HG03521 (cell line): ENCODE measurements around the gene FMNL2.
A peak's percentile ranks its signal among the peaks of the same experiment; 100 is the strongest.

Source experiments
- ATAC-seq: cut with Tn5 transposase; IDR thresholded peaks from one replicate; pipeline ENCODE4 v1.9.1; 2021; ENCODE audit warnings: mild to moderate bottlenecking, moderate library complexity; ENCODE audit not compliant: unreplicated experiment

Gene FMNL2

DNA sequence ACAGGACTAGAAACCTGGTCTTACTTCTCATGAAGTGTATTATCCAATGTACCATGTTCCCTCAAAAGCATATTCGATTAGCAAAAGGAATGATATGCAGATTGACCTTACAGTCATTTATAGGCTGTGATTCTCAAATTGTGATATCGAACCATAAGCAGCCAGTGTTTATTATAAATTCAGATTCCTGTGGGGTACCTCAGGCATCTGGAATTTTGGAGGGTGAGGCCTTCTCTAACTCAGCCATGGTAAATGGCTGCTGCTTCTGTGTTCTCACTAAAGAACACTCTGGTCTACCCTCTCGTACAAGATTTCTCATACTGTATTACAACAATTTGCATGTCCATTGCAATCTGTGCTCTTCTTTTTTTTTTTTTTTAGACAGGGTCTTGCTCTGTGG lies 297.8 kb downstream of the FMNL2 start:
- no peak for ATAC-seq

- peak; percentile 78 for ATAC-seq
Measured at GRCh38 chr2:152635635-152636298, 300.8 kb downstream of the FMNL2 start.

GRCh38 chr2:152637251-152637650 lies 302.3 kb downstream of the FMNL2 start:
- ATAC-seq: no peak

- ATAC-seq: no peak
Measured at GRCh38 chr2:152638056-152638455, 303.1 kb downstream of the FMNL2 start.

DNA sequence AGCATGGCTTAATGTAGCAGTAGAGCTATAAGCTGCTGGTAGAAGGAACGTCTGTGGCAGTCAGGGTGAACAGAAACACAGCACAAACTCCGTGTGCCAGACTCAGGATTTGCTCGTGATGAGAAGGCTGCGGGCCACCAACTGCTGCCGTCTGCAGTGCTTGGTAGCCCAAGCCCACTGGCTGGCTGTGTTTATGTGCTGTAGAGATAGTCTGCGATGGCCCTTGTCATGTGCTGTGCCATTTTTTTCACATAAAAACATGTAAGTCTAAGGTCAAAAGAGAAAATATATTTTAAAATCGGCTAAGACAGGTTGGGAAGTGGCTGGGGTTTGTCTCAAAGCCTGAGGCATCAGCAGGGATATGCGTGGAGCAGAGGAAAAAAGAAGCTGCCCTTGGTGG lies 303.6 kb downstream of the FMNL2 start:
- ATAC-seq: no peak

DNA sequence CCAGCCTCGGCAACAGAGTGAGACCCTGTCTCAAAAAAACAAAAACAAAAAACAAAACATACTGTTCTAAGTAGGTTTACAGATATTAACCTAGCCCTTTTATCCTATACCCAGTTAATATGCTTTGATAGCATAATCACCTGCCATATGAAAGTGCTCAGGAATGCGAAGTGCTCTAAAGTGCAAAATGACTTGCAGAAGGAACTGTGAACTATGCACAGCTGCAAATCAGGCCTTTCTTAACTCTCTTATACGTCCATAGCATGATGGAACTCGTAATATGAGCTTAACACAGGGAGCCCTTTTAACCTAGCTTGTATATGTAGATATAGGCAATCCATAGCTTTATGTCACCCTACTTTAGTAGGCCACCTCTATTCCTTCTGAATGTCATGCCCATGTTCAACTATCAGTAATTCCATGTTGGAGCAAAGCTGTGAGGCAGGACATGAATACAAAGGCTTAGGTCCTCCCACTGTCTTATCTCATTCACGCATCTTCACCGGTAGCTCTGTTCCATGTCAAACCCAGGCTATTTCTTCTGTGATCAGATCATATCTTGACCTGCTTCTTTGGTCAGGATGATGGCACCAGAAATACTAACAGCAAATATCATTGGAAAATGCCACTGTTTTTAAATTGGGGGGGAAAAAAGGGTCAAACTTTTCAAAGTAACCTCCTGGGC lies 309.4 kb downstream of the FMNL2 start:
- no peak for ATAC-seq

DNA sequence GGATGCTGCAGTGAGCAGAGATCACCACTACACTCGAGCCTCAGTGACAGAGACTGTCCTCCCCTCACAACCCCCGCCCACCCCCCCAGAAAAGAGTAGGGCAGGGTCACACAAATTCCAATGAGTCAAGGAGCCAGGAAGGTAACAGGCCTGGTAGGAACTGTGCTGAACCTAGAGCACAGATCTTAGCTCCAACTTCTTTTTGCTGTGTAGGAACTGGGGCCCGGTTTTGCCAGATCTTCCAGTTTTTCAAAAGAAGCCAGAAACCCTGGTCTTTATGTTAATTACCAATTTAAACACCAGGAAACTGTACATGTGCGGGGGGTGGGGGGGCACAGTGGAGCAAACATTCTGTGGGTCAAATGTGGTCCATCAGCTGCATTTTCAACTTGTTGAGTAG lies 311.3 kb downstream of the FMNL2 start:
- ATAC-seq: no peak

DNA sequence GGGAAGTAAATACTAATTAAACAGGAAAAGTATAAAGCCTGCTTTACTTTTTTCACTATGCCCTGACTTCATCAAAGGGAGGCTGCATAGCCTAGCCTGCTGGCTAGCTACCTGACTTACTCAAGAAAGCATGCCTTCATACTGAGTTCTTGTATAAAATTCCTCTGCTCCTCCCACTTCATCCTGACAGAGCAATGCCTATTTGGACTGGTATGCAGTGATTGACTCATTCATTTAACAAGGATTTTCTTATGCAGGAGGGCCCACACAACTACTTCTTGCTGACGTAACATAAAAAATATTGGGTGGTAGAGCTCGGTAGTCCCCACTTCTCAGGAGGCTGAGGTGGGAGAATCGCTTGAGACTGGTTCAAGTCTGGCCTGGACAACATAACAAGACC lies 311.8 kb downstream of the FMNL2 start:
- ATAC-seq: no peak

DNA sequence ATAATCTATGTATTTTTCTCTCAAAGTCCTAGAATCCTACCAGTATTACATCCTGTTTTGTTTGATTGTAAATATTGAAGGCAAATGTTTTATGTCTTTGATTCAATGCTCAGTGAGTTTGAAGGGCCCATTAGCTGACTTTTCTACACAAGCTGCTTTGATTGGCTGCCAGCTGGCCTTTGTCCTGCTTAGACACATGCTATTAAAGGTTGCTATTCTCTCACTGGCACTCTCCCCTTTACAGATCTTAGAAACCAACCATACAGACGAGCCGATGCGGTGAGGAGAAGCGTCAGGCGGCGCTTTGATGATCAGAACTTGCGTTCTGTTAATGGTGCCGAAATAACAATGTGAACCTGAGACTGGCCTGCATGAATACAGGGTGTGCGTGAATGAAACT lies 312.6 kb downstream of the FMNL2 start:
- no peak for ATAC-seq

DNA sequence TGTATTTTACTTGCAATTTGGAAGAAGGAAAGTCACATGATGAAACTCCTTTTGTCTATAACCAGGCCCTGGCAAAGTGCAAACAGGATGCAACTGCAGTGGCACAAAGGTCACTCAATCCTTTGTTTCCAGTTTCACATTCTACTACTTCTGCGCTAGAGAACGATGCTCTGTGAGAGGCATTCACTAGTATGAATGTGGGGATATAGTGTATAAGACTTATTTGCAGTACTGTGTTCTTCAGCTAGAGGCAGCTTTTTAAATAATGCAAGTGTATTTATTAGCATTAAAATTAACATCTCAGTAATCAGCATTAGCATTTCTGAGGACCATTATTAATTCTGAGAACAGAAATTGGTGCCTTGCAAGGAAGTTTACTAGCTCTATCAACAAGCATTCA lies 313.4 kb downstream of the FMNL2 start:
- ATAC-seq: no peak

- no peak for ATAC-seq
Measured at GRCh38 chr2:152649997-152650396, 315.0 kb downstream of the FMNL2 start.

DNA sequence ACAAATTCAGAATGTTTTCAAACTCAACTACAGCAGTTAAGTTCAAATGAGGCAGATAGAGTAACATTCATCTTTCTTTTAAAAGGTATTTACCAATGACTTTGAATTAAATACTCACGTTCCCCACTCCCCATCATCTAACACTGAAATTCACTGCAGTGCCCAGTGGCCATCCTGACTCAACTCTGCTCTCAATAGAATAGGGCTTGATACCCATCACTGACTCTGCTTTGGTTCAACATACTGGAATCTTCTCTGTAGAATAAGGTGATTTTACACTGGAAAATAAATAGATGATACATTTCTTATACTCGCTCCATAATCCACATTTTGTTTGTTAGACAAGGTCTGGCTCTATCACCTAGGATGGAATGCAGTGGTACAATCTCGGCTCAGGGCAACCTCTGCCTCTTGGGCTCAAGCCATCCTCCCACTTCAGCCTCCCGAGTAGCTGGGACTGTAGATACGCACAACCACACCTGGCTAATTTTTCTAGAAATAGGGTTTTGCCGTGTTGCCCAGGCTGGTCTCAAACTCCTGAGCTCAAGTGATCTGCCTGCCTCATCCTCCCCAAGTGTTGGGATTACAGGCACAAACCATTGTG lies 315.9 kb downstream of the FMNL2 start:
- no peak for ATAC-seq

DNA sequence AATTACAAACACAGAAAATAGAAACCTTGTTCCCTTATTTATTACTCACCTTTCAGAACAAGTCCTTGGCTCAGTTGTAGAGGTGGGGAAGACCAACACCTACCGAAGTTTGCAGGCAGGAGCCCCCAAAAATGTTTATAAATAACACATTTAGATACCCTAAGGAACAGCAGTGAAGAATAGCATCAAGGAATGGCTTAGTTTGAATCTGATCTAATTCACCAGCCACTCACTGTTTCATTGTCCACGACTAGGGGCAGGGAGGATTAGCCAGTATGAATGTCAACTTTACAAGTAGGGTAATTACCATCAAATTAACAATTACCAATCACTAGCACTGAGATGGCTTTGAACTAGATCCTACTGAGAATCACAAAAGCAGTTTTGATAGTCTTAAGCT lies 316.9 kb downstream of the FMNL2 start:
- ATAC-seq: no peak

DNA sequence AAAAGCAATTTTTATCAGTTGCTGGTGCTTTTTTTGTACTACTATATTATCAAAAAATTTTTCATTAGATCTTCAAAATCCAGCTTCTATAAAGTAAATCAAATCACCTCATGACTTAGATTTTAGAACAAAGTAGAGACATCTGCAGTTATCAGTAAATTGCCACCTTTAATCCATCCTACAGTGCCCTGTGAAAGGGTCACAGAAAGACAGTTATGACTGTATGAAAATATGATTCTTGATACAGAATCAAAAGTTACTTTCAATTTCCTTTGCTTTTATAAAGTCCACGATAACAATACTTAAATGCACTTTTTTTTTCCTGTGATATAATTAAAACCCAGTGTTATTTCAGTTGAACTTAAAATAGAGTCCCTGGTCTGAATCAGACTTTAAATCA lies 320.9 kb downstream of the FMNL2 start:
- no peak for ATAC-seq

DNA sequence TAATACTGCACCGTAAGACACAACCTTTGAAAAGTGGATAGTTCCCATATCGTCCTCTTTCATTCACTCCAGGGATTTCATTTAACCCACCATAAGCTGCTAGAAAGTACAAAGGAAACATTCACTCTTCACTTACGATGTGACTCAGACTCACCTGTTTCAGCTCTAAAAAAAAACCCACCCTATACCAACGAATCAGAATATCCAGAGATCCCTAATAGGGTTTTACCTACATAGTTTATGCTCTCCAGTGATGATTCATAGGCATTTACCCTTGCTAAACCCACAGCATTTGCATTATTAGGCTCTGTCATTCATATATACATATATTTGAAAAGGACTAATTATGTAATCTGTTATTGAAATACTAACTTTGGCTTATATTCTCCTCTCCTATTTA lies 322.1 kb downstream of the FMNL2 start:
- no peak for ATAC-seq

GRCh38 chr2:152658221-152658620 lies 323.2 kb downstream of the FMNL2 start:
- no peak for ATAC-seq

GRCh38 chr2:152661076-152661475 lies 326.1 kb downstream of the FMNL2 start:
- no peak for ATAC-seq

GRCh38 chr2:152664725-152665124 lies 329.8 kb downstream of the FMNL2 start:
- ATAC-seq: no peak

DNA sequence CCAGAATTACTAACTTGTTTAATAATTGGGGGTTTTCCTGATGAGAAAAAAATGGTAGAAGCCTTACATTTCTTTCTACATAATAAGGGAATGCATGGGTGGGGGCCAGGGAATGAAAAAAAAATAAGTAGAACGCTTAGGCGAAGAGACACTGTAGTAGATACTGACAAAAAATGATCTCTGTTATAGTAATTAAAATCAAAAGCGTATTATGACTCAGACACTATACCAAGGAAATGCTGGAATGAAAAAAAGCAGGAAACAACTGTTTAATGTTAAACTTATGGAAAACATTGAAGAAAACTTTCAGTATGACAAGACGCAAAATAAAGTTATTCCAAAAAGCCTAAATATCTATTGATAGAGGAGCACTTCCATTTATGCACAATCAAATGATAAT lies 339.4 kb downstream of the FMNL2 start:
- no peak for ATAC-seq

DNA sequence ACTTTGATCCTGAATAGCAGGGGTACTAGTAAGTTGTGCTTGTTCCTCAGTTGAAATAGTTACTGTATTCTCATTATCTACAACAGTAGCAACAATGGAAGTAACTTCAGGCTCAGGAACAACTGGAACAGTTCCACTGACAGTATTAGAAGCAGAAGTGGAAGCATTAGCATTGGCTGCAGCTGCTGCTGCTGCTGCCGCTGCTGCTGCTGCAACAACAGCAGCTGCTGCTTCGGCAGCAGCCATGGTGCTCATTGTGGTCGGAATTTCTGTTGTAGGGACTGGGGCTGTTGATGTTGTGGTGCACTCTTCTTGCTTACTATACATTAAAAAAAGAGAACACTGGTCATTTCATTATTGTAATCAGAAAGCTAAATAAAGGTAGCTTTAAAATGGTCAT lies 341.5 kb downstream of the FMNL2 start:
- ATAC-seq: no peak

GRCh38 chr2:152678808-152679207 lies 343.8 kb downstream of the FMNL2 start:
- no peak for ATAC-seq

- ATAC-seq: no peak
Measured at GRCh38 chr2:152682663-152683062, 347.7 kb downstream of the FMNL2 start.
